ENCODE data around the gene SLC4A1AP. TPM values are rescaled to one million over a fixed set of nuclear protein-coding genes. Genes with fewer than 3 reads are reported as not detected.

The SLC4A1AP gene
- total and polyA plus RNA-seq, 2 of the 13 experiments (the other 11 are each of a cell fraction or from before 2014, with no cell fraction given) = 15.3 to 44.6 TPM

GRCh38 chr2:27707462-27708256, 44.0 kb downstream of the SLC4A1AP start:
- Histone ChIP-seq H3K27ac (ENCODE audit: extremely low read length, insufficient read depth, low read length) (no peak overlapping the region), H3K4me1 (ENCODE audit: insufficient read depth, low read length) (peaks cover 59% of the 10 kb centered on the region), H3K9me3 (ENCODE audit: low read length) (no peaks in the 10 kb centered on the region), H3K27me3 (ENCODE audit: control insufficient read depth in 1 of 2, insufficient read depth in 2 of 2, low read length in 2 of 2) (no peaks in the 10 kb centered on the region), H3K4me3 (replicated peaks in 1 of 3; ENCODE audit: insufficient read depth in 1 of 3, low read depth in 2 of 3, low read length in 3 of 3) (no peak overlapping the region), H3K9ac (ENCODE audit: insufficient read depth, low read depth, low read length) (no peak overlapping the region), H3K36me3 (replicated peaks in 1 of 2; ENCODE audit: control insufficient read depth in 1 of 2, insufficient read depth in 2 of 2, low read length in 2 of 2) (no peaks in the 10 kb centered on the region), H3K79me2 (ENCODE audit: insufficient read depth, low read length) (no peaks in the 10 kb centered on the region), H4K20me1 (ENCODE audit: insufficient read depth, low read length) (no peaks in the 10 kb centered on the region), H3K4me2 (ENCODE audit: low read depth, low read length) (peak overlapping the region; percentile 19), H2AFZ (ENCODE audit: low read length) (no peak overlapping the region)
- no peak for ATAC-seq
- BruUV-seq (replicated peaks) = no TSS peak
- ChIA-PET POLR2A (interaction anchor here (0.6 to 2.4 kb wide), 3 partner anchors 30 to 45 kb away, joined by 4 to 13 read pairs (median 8); no protein-coding TSS in a partner anchor), CTCF (ENCODE audit: low intra/inter-chr PET ratio, low total read pairs) (no interaction called here)
- intact Hi-C loops (cut with micrococcal nuclease; ENCODE audit: unreplicated experiment) = loop anchor here (10.0 kb wide), 1 partner anchor 857 kb away; no protein-coding TSS in a partner anchor
- TF ChIP-seq ATF7 (IDR thresholded peaks at IDR 0.05) = peak; percentile 65
- no peak for TF ChIP-seq ATF7 (CRISPR knock-in tag; IDR thresholded peaks at IDR 0.05)
- no peak for TF ChIP-seq DDIT3 (CRISPR knock-in tag; IDR thresholded peaks at IDR 0.05)
- no peak for TF ChIP-seq MXD4 (CRISPR knock-in tag; IDR thresholded peaks at IDR 0.05)
- no peak for TF ChIP-seq FLYWCH1 (CRISPR knock-in tag; IDR thresholded peaks at IDR 0.05)
- FAIRE-seq = no peak
- DNase-seq (ENCODE audit: low spot score) = no peak
- in situ Hi-C loops (cut with HindIII; ENCODE audit: extremely low pct_ligation_motif_present, low pct_unique_long_range_greater_than_20kb) = loop anchor here (5.0 to 10.0 kb wide), 2 partner anchors 45 to 687 kb away; partner anchors contain the start of gene FOSL2
- 54% methylated on average over 9 of the region's 9 CpGs for WGBS (ENCODE audit: low lambda C conversion rate)

GRCh38 chr2:27708257-27708654, 44.6 kb downstream of the SLC4A1AP start:
- DNase-seq (ENCODE audit: low spot score) (no peak), FAIRE-seq (no peak), ATAC-seq (peak; percentile 53)
- ChIA-PET CTCF (ENCODE audit: low intra/inter-chr PET ratio, low total read pairs) (no interaction called here), POLR2A (interaction anchor here (0.6 kb wide), 1 partner anchor 45 kb away, joined by 4 read pairs; no protein-coding TSS in a partner anchor)
- intact Hi-C loops (cut with micrococcal nuclease; ENCODE audit: unreplicated experiment) (loop anchor here (10.0 kb wide), 1 partner anchor 857 kb away; no protein-coding TSS in a partner anchor), in situ Hi-C loops (cut with HindIII; ENCODE audit: extremely low pct_ligation_motif_present, low pct_unique_long_range_greater_than_20kb) (loop anchor here (5.0 to 10.0 kb wide), 2 partner anchors 44 to 687 kb away; partner anchors contain the start of gene FOSL2)
- no TSS peak for BruUV-seq (replicated peaks)
- no peak overlapping the region for H3K4me3 ChIP-seq (replicated peaks in 1 of 3; ENCODE audit: insufficient read depth in 1 of 3, low read depth in 2 of 3, low read length in 3 of 3)
- H3K79me2 ChIP-seq (ENCODE audit: insufficient read depth, low read length) = no peaks in the 10 kb centered on the region
- no peak for TF ChIP-seq THAP9 (CRISPR knock-in tag; IDR thresholded peaks at IDR 0.05; ENCODE audit: borderline replicate concordance)
- no peak for TF ChIP-seq ZNF691 (CRISPR knock-in tag; IDR thresholded peaks at IDR 0.05; ENCODE audit: borderline replicate concordance, low read depth)
- no peak for TF ChIP-seq ZNF230 (CRISPR knock-in tag; IDR thresholded peaks at IDR 0.05)
- no peak for TF ChIP-seq SP1 (IDR thresholded peaks at IDR 0.05)
- no peak for TF ChIP-seq SP1 (CRISPR knock-in tag; IDR thresholded peaks at IDR 0.05)
- TF ChIP-seq ZNF225 (CRISPR knock-in tag; IDR thresholded peaks at IDR 0.05) = no peak
- peak; percentile 28 for TF ChIP-seq TEAD3 (CRISPR knock-in tag; optimal IDR thresholded peaks at IDR 0.05; ENCODE audit: borderline replicate concordance)
- H3K4me1 ChIP-seq (ENCODE audit: insufficient read depth, low read length) = peaks cover 53% of the 10 kb centered on the region
- H3K9ac ChIP-seq (ENCODE audit: insufficient read depth, low read depth, low read length) = no peak overlapping the region
- H4K20me1 ChIP-seq (ENCODE audit: insufficient read depth, low read length) = no peaks in the 10 kb centered on the region
- H3K9me3 ChIP-seq (ENCODE audit: low read length) = no peaks in the 10 kb centered on the region
- H3K4me2 ChIP-seq (ENCODE audit: low read depth, low read length) = peak overlapping the region; percentile 19
- 57% methylated on average over 7 of the region's 7 CpGs for WGBS (ENCODE audit: low lambda C conversion rate)
- H2AFZ ChIP-seq (ENCODE audit: low read length) = no peak overlapping the region
- H3K27ac ChIP-seq (ENCODE audit: extremely low read length, insufficient read depth, low read length) = no peak overlapping the region
- no peaks in the 10 kb centered on the region for H3K36me3 ChIP-seq (replicated peaks in 1 of 2; ENCODE audit: control insufficient read depth in 1 of 2, insufficient read depth in 2 of 2, low read length in 2 of 2)
- H3K27me3 ChIP-seq (ENCODE audit: control insufficient read depth in 1 of 2, insufficient read depth in 2 of 2, low read length in 2 of 2) = no peaks in the 10 kb centered on the region

Measured in HepG2 (cell line).